H1 (cell line): ENCODE data around the gene ST14. TPM values are rescaled to one million over a fixed set of nuclear protein-coding genes. Genes with fewer than 3 reads are reported as not detected.

Experiments
- CTCF ChIA-PET: fragments of 300-600 bp; sonication (Branson Sonifier 250); formaldehyde crosslinking; loops from one replicate; lab custom pipeline; 2021; ENCODE audit not compliant: partially characterized antibody; lab: Charles Lee
- POLR2A ChIA-PET: fragments of 300-600 bp; sonication (Branson Sonifier 250); formaldehyde crosslinking; loops from one replicate; lab custom pipeline; 2021; ENCODE audit warnings: inconsistent platforms; ENCODE audit not compliant: partially characterized antibody; lab: Charles Lee
- DNase-seq, 2 experiments: peaks; one replicate each; pipeline versions ENCODE4 v3.0.0 to v3.0.0-alpha.2; 2010 to 2022; ENCODE audit warnings: low spot score in 2 of 2, low read depth in 1 of 2, mixed read lengths in 1 of 2
- FAIRE-seq: peaks from 2 replicates; lab custom pipeline; 2011; peaks lifted over from hg19 to GRCh38; lab: Jason Lieb, UNC
- H2AFZ ChIP-seq: 2 replicates; pipeline ENCODE4 v1.8.1; 2012; ENCODE audit warnings: low read length, inconsistent platforms
- H2AK5ac ChIP-seq: 2 replicates; pipeline ENCODE4 v1.6.1; 2013; ENCODE audit warnings: low read depth, low read length
- H2BK120ac ChIP-seq: replicated peaks from 2 replicates; pipeline ENCODE3; 2013; ENCODE audit warnings: low read depth, low read length, inconsistent platforms
- H2BK12ac ChIP-seq: 2 replicates; pipeline ENCODE4 v1.6.1; 2013; ENCODE audit warnings: low read depth, low read length
- H2BK15ac ChIP-seq: 2 replicates; pipeline ENCODE4 v1.6.1; 2013; ENCODE audit warnings: low read length
- H2BK20ac ChIP-seq: 2 replicates; pipeline ENCODE4 v1.6.1; 2013; ENCODE audit warnings: low read length
- H2BK5ac ChIP-seq: 2 replicates; pipeline ENCODE4 v1.6.1; 2013; ENCODE audit warnings: low read depth, low read length
- H3K14ac ChIP-seq: 2 replicates; pipeline ENCODE4 v1.6.1; 2013; ENCODE audit warnings: inconsistent platforms; ENCODE audit not compliant: insufficient read length
- H3K18ac ChIP-seq: 2 replicates; pipeline ENCODE4 v1.6.1; 2013; ENCODE audit warnings: low read length; ENCODE audit errors: extremely low read depth
- H3K23ac ChIP-seq: 2 replicates; pipeline ENCODE4 v1.6.1; 2013; ENCODE audit warnings: inconsistent platforms; ENCODE audit not compliant: insufficient read length
- H3K23me2 ChIP-seq: 2 replicates; pipeline ENCODE4 v1.6.1; 2013; ENCODE audit warnings: low read depth, low read length
- H3K27ac ChIP-seq: 2 replicates; pipeline ENCODE4 v1.6.1; 2011; ENCODE audit warnings: low read depth, low read length, inconsistent platforms
- H3K27me3 ChIP-seq, 4 experiments: replicated peaks in 1 of 4; 1 replicate in 1 of 4; 2 replicates in 3 of 4; pipeline versions ENCODE4 v1.6.1 to v1.8.1; 2011 to 2013; ENCODE audit warnings: low read length in 3 of 4, mild to moderate bottlenecking in 3 of 4, inconsistent platforms in 2 of 4, mixed read lengths in 2 of 4, moderate library complexity in 1 of 4; ENCODE audit not compliant: control insufficient read depth in 3 of 4, insufficient read depth in 3 of 4; ENCODE audit errors: extremely low read depth in 1 of 4
- H3K36me3 ChIP-seq, 4 experiments: 2 replicates each; pipeline versions ENCODE4 v1.6.1 to v1.8.1; 2011 to 2013; ENCODE audit warnings: mild to moderate bottlenecking in 4 of 4, low read length in 3 of 4, moderate library complexity in 2 of 4, control low read depth in 1 of 4, inconsistent platforms in 1 of 4; ENCODE audit not compliant: insufficient read depth in 4 of 4, control insufficient read depth in 2 of 4
- H3K4ac ChIP-seq: replicated peaks from 2 replicates; pipeline ENCODE3; 2013; ENCODE audit warnings: low read length, low read depth, mixed read lengths, inconsistent platforms; ENCODE audit not compliant: insufficient read length
- H3K4me1 ChIP-seq, 4 experiments: replicated peaks in 1 of 4; 1 replicate in 1 of 4; 2 replicates in 3 of 4; pipeline versions ENCODE4 v1.6.1 to v1.8.1; 2011 to 2013; ENCODE audit warnings: low read length in 3 of 4, inconsistent platforms in 2 of 4, mixed read lengths in 1 of 4; ENCODE audit not compliant: insufficient read depth in 4 of 4, control insufficient read depth in 3 of 4
- H3K4me2 ChIP-seq, 2 experiments: 2 replicates each; pipeline versions ENCODE4 v1.6.1 to v1.8.1; 2011 to 2013; ENCODE audit warnings: low read depth in 2 of 2, low read length in 2 of 2, control low read depth in 1 of 2, inconsistent platforms in 1 of 2, mild to moderate bottlenecking in 1 of 2; ENCODE audit not compliant: insufficient read depth in 1 of 2
- H3K4me3 ChIP-seq, 4 experiments: fragments of 200-600, 300-600 bp in 1 of 4; sonication (generic), shearing (Covaris generic), sonication (Bioruptor Twin) in 1 of 4; 2 replicates each; pipeline versions ENCODE4 v1.5.1 to v1.8.1; 2011 to 2016; ENCODE audit warnings: low read length in 4 of 4, low read depth in 3 of 4, control low read depth in 2 of 4, inconsistent platforms in 2 of 4, mild to moderate bottlenecking in 2 of 4, mixed read lengths in 1 of 4, moderate library complexity in 1 of 4; ENCODE audit not compliant: insufficient read depth in 2 of 4; ENCODE audit errors: extremely low read depth in 1 of 4
- H3K56ac ChIP-seq: replicated peaks from 2 replicates; pipeline ENCODE3; 2013; ENCODE audit warnings: low read depth, mild to moderate bottlenecking, mixed read lengths, low read length, inconsistent platforms; ENCODE audit not compliant: insufficient read length
- H3K79me1 ChIP-seq: 2 replicates; pipeline ENCODE4 v1.6.1; 2013; ENCODE audit warnings: low read depth, low read length, control low read depth
- H3K79me2 ChIP-seq, 2 experiments: 2 replicates each; pipeline versions ENCODE4 v1.6.1 to v1.8.1; 2012 to 2013; ENCODE audit warnings: low read length in 2 of 2, mild to moderate bottlenecking in 2 of 2, inconsistent platforms in 1 of 2; ENCODE audit not compliant: insufficient read depth in 2 of 2, control insufficient read depth in 1 of 2
- H3K9ac ChIP-seq, 4 experiments: replicated peaks in 1 of 4; 1 replicate in 1 of 4; 2 replicates in 3 of 4; pipeline versions ENCODE4 v1.6.1 to v1.8.1; 2011 to 2013; ENCODE audit warnings: low read depth in 3 of 4, low read length in 3 of 4, control low read depth in 2 of 4, mild to moderate bottlenecking in 2 of 4, moderate library complexity in 2 of 4, inconsistent platforms in 1 of 4; ENCODE audit errors: extremely low read depth in 1 of 4
- H3K9me3 ChIP-seq, 2 experiments: 2 replicates each; pipeline versions ENCODE4 v1.6.1 to v1.8.1; 2012 to 2013; ENCODE audit warnings: mild to moderate bottlenecking in 2 of 2, moderate library complexity in 2 of 2, control low read depth in 1 of 2, inconsistent platforms in 1 of 2, low read depth in 1 of 2, low read length in 1 of 2, mixed read lengths in 1 of 2; ENCODE audit not compliant: insufficient read depth in 2 of 2
- H4K20me1 ChIP-seq, 2 experiments: replicated peaks in 1 of 2; 2 replicates each; pipeline versions ENCODE3 to v1.8.1; 2011 to 2013; ENCODE audit warnings: inconsistent platforms in 2 of 2, low read length in 2 of 2, mild to moderate bottlenecking in 1 of 2; ENCODE audit not compliant: insufficient read depth in 2 of 2, control insufficient read depth in 1 of 2
- H4K5ac ChIP-seq: 2 replicates; pipeline ENCODE4 v1.6.1; 2013; ENCODE audit warnings: low read length, low read depth, mixed read lengths, inconsistent platforms; ENCODE audit not compliant: insufficient read length
- H4K8ac ChIP-seq: 2 replicates; pipeline ENCODE4 v1.8.0; 2013; ENCODE audit warnings: mild to moderate bottlenecking, moderate library complexity, low read length, inconsistent platforms; ENCODE audit not compliant: insufficient read depth; ENCODE audit errors: extremely low read depth
- H4K91ac ChIP-seq: replicated peaks from 2 replicates; pipeline ENCODE3; 2013; ENCODE audit warnings: low read length, mixed read lengths, inconsistent platforms; ENCODE audit not compliant: insufficient read length
- ASH2L ChIP-seq: fragments of 200-600, 300-600 bp; sonication (generic); IDR thresholded peaks from one replicate; pipeline ENCODE4 v1.7.1; 2017; ENCODE audit warnings: low read length
- CREB1 ChIP-seq: IDR thresholded peaks from 2 replicates; pipeline ENCODE4 v1.6.1; 2012; ENCODE audit warnings: inconsistent platforms
- CTBP2 ChIP-seq: IDR thresholded peaks from 2 replicates; pipeline ENCODE4 v1.7.0; 2011; ENCODE audit warnings: borderline replicate concordance, mild to moderate bottlenecking, moderate library complexity, mixed read lengths, low read length; ENCODE audit not compliant: insufficient read depth, insufficient read length
- CTCF ChIP-seq, 3 experiments: IDR thresholded peaks; 1 replicate in 2 of 3; 2 replicates in 1 of 3; pipeline versions ENCODE4 v1.5.1 to v1.6.1; 2011; ENCODE audit warnings: low read length in 3 of 3, mild to moderate bottlenecking in 3 of 3, inconsistent platforms in 2 of 3, low read depth in 1 of 3, moderate library complexity in 1 of 3; ENCODE audit not compliant: insufficient read depth in 1 of 3; ENCODE audit errors: control extremely low read depth in 1 of 3
- FOSL1 ChIP-seq: IDR thresholded peaks from 2 replicates; pipeline ENCODE4 v1.6.1; 2011; ENCODE audit warnings: mild to moderate bottlenecking, low read depth, low read length, moderate library complexity; ENCODE audit not compliant: insufficient read depth
- KDM1A ChIP-seq: fragments of 200-600, 300-600 bp; sonication (generic); IDR thresholded peaks from 2 replicates; pipeline ENCODE4 v1.7.1; 2016; ENCODE audit warnings: mild to moderate bottlenecking, low read length, borderline replicate concordance
- NANOG ChIP-seq: IDR thresholded peaks from 2 replicates; pipeline ENCODE4 v1.6.1; 2011; ENCODE audit warnings: low read length, low read depth, mild to moderate bottlenecking, inconsistent platforms; ENCODE audit not compliant: insufficient read depth, poor library complexity, severe bottlenecking
- POU5F1 ChIP-seq: IDR thresholded peaks from 2 replicates; pipeline ENCODE4 v1.6.1; 2011; ENCODE audit warnings: low read depth, mild to moderate bottlenecking, low read length, moderate library complexity
- SIRT6 ChIP-seq: IDR thresholded peaks from one replicate; pipeline ENCODE4 v1.7.1; 2012; ENCODE audit warnings: low read length, inconsistent platforms
- SP1 ChIP-seq: IDR thresholded peaks from 2 replicates; pipeline ENCODE4 v1.6.1; 2011; ENCODE audit warnings: low read depth, low read length
- SRF ChIP-seq: IDR thresholded peaks from 2 replicates; pipeline ENCODE4 v1.6.1; 2011; ENCODE audit warnings: mild to moderate bottlenecking, low read depth, low read length, moderate library complexity
- TEAD4 ChIP-seq: IDR thresholded peaks from 2 replicates; pipeline ENCODE4 v1.6.1; 2012; ENCODE audit warnings: low read depth, low read length, inconsistent platforms, mixed read lengths
- WGBS, 2 experiments: shearing (Covaris generic) in 1 of 2; methylation state at CpG; one replicate each; pipeline versions ENCODE4 v1.1.6 to v1.1.7; 2013 to 2015; ENCODE audit warnings: low lambda C conversion rate in 2 of 2, mixed read lengths in 2 of 2, inconsistent platforms in 1 of 2, low coverage in 1 of 2, missing lambda C conversion rate in 1 of 2; ENCODE audit not compliant: insufficient replicate concordance in 2 of 2, insufficient coverage in 1 of 2, insufficient read length in 1 of 2; ENCODE audit errors: extremely low coverage in 1 of 2, missing lambda C conversion rate in 1 of 2; 5-methylcytosine and 5-hydroxymethylcytosine counted together
- polyA plus RNA-seq, 7 experiments: library from polyadenylated mRNA; depleted of rRNA in 3 of 7; stranded (reverse) in 5 of 7; unstranded in 2 of 7; fragments of >200 nt in 5 of 7; fragments of 200-250 nt in 2 of 7; gene quantifications; 1 replicate in 5 of 7; 2 replicates in 1 of 7; 4 replicates in 1 of 7; pipeline versions ENCODE4 v1.2.1 to v1.2.3, GENCODE V29; 2011 to 2013; ENCODE audit warnings: missing spikeins in 2 of 7, mixed read lengths in 2 of 7
- total RNA-seq: library from RNA; stranded (reverse); fragmentation: NEBNext Ultra II Directional; extraction: Animal tissue kit (Norgen Biotek cat#: 25700); gene quantifications from 2 replicates; pipeline ENCODE4 v1.2.1, GENCODE V29; 2021

Gene ST14
- total and polyA plus RNA-seq, 2 of the 8 experiments (the other 6 are each of a cell fraction or from before 2014, with no cell fraction given): 22.4 to 24.9 TPM

GRCh38 chr11:130115218-130115617, 44.4 kb upstream of the ST14 start:
- peaks cover 0 to 36% of the 10 kb centered on the region in 2 experiments; a peak in 2 of 4 replicates for H3K79me2 ChIP-seq
- WGBS, 2 experiments: 84% methylated on average over 2 of the region's 2 CpGs; no CpG with 5 or more reads in 1 of the 2 experiments
- POLR2A ChIA-PET: interaction anchor here (0.6 to 1.3 kb wide), 6 partner anchors 31 to 269 kb away, joined by 3 to 5 read pairs (median 4); partner anchors contain the start of genes APLP2 and PRDM10
- TF ChIP-seq CTBP2 (no peak), ASH2L (no peak), POU5F1 (no peak), NANOG (no peak), SRF (no peak), SP1 (no peak), SIRT6 (no peak), KDM1A (no peak), FOSL1 (no peak), TEAD4 (no peak), CREB1 (no peak), CTCF (IDR thresholded peaks at IDR 0.05; ENCODE audit: control extremely low read depth in 1 of 3, insufficient read depth in 1 of 3, low read depth in 1 of 3, low read length in 3 of 3) (no peak)

More at GRCh38 chr11:130115218-130115617, 44.4 kb upstream of the ST14 start:
- Histone ChIP-seq H3K9me3 (no peaks in the 10 kb centered on the region), H3K18ac (no peak overlapping the region), H2AK5ac (no peak overlapping the region), H2BK5ac (no peak overlapping the region), H3K56ac (no peak overlapping the region), H4K91ac (no peak overlapping the region), H3K4me2 (no peak overlapping the region), H2BK12ac (no peak overlapping the region; the same call in 1 of the 2 replicates), H4K5ac (no peak overlapping the region), H4K20me1 (peaks cover 4 to 6% of the 10 kb centered on the region in 2 experiments), H3K14ac (no peak overlapping the region), H2AFZ (no peak overlapping the region), H3K4me1 (peaks cover 0 to 6% (median 2%) of the 10 kb centered on the region in 4 experiments; a peak in 2 of 7 replicates), H3K27me3 (no peaks in the 10 kb centered on the region), H3K4ac (no peak overlapping the region), H2BK120ac (no peak overlapping the region), H3K36me3 (peaks cover 7 to 26% (median 18%) of the 10 kb centered on the region in 4 experiments; a peak in 7 of 8 replicates), H3K4me3 (no peak overlapping the region), H3K9ac (no peak overlapping the region), H3K23ac (no peak overlapping the region), H2BK20ac (no peak overlapping the region), H3K27ac (no peak overlapping the region), H4K8ac (no peak overlapping the region), H3K23me2 (no peaks in the 10 kb centered on the region), H3K79me1 (peaks cover 5% of the 10 kb centered on the region; the same call in 1 of the 2 replicates), H2BK15ac (no peak overlapping the region)
- DNase-seq: no peak
- FAIRE-seq: no peak
- CTCF ChIA-PET: interaction anchor here (0.9 to 10.2 kb wide), 4 partner anchors 12 to 38 kb away, joined by 3 to 92 read pairs (median 4); no protein-coding TSS in a partner anchor
